ENCODE data around the gene LRP5. TPM values are rescaled to one million over a fixed set of nuclear protein-coding genes. Genes with fewer than 3 reads are reported as not detected.

The LRP5 gene
- total and polyA plus RNA-seq, 8 donors, result 11.8 to 152 (median 44.2) TPM

- H3K27ac ChIP-seq, result peak overlapping the region in 1 of 5 donors; percentile 14
Observed at GRCh38 chr11:68302256-68302655, 10.1 kb upstream of the LRP5 start.

GRCh38 chr11:68302670-68303069 is 9.7 kb upstream of the LRP5 start:
- TF ChIP-seq POLR2A (IDR thresholded peaks at IDR 0.05) (no peak), POLR2AphosphoS5 (IDR thresholded peaks at IDR 0.05) (no peak), EP300 (IDR thresholded peaks at IDR 0.05) (no peak), CTCF (IDR thresholded peaks at IDR 0.05) (no peak)
- Histone ChIP-seq H3K9me3 (no peaks in the 10 kb centered on the region), H3K4me1 (peaks cover 14 to 24% (median 22%) of the 10 kb centered on the region in 4 donors), H3K27ac (peak overlapping the region in 1 of 5 donors; percentile 14), H3K27me3 (no peaks in the 10 kb centered on the region), H3K4me3 (no peak overlapping the region), H3K36me3 (no peaks in the 10 kb centered on the region)
- intact Hi-C loops (cut with DNase I; ENCODE audit: low total_unique reads), result no loop called here
- WGBS, 5 donors, result 54 to 75% (median 69%) methylated on average over 6 to 7 of the region's 7 CpGs
- DNase-seq, result peak in 1 of 2 donors; percentile 50

More at GRCh38 chr11:68302256-68302655, 10.1 kb upstream of the LRP5 start:
- 64 to 85% (median 80%) methylated on average over 5 of the region's 5 CpGs for WGBS, 5 donors
- H3K27me3 ChIP-seq, result no peaks in the 10 kb centered on the region
- intact Hi-C loops (cut with DNase I; ENCODE audit: low total_unique reads), result no loop called here
- H3K9me3 ChIP-seq, result no peaks in the 10 kb centered on the region
- DNase-seq, result no peak
- H3K4me3 ChIP-seq, result no peak overlapping the region
- H3K36me3 ChIP-seq, result no peaks in the 10 kb centered on the region
- peaks cover 18 to 28% (median 26%) of the 10 kb centered on the region in 4 donors for H3K4me1 ChIP-seq
- no peak for TF ChIP-seq EP300 (IDR thresholded peaks at IDR 0.05)
- TF ChIP-seq POLR2A (IDR thresholded peaks at IDR 0.05), result no peak
- TF ChIP-seq CTCF (IDR thresholded peaks at IDR 0.05), result no peak
- no peak for TF ChIP-seq POLR2AphosphoS5 (IDR thresholded peaks at IDR 0.05)

GRCh38 chr11:68303083-68303482 is 9.3 kb upstream of the LRP5 start:
- peak overlapping the region in 1 of 5 donors; percentile 14 for H3K27ac ChIP-seq
- intact Hi-C loops (cut with DNase I; ENCODE audit: low total_unique reads), result no loop called here

GRCh38 chr11:68303982-68304780 is 8.2 kb upstream of the LRP5 start:
- no peak overlapping the region for H3K27ac ChIP-seq

More at GRCh38 chr11:68303083-68303482, 9.3 kb upstream of the LRP5 start:
- H3K9me3 ChIP-seq, result no peaks in the 10 kb centered on the region
- TF ChIP-seq POLR2A (IDR thresholded peaks at IDR 0.05) (no peak), POLR2AphosphoS5 (IDR thresholded peaks at IDR 0.05) (no peak), CTCF (IDR thresholded peaks at IDR 0.05) (no peak)
- H3K27me3 ChIP-seq, result no peaks in the 10 kb centered on the region
- DNase-seq, result peak in 1 of 2 donors; percentile 13
- H3K36me3 ChIP-seq, result no peaks in the 10 kb centered on the region
- 64 to 74% (median 74%) methylated on average over 2 of the region's 2 CpGs for WGBS, 5 donors
- H3K4me3 ChIP-seq, result no peak overlapping the region
- peaks cover 10 to 20% (median 18%) of the 10 kb centered on the region in 4 donors for H3K4me1 ChIP-seq

More at GRCh38 chr11:68303982-68304780, 8.2 kb upstream of the LRP5 start:
- H3K4me3 ChIP-seq, result no peak overlapping the region
- H3K36me3 ChIP-seq, result no peaks in the 10 kb centered on the region
- WGBS, 5 donors, result 89 to 99% (median 94%) methylated on average over 4 to 7 of the region's 7 CpGs
- intact Hi-C loops (cut with DNase I; ENCODE audit: low total_unique reads), result no loop called here
- DNase-seq, result no peak
- TF ChIP-seq CTCF (IDR thresholded peaks at IDR 0.05) (no peak), EP300 (IDR thresholded peaks at IDR 0.05) (no peak), POLR2A (IDR thresholded peaks at IDR 0.05) (no peak), POLR2AphosphoS5 (IDR thresholded peaks at IDR 0.05) (no peak)
- H3K27me3 ChIP-seq, result no peaks in the 10 kb centered on the region
- no peaks in the 10 kb centered on the region for H3K9me3 ChIP-seq
- peaks cover 0 to 9% (median 7%) of the 10 kb centered on the region in 4 donors for H3K4me1 ChIP-seq
